ENCODE data around the gene PTBP2.

The PTBP2 gene

DNA sequence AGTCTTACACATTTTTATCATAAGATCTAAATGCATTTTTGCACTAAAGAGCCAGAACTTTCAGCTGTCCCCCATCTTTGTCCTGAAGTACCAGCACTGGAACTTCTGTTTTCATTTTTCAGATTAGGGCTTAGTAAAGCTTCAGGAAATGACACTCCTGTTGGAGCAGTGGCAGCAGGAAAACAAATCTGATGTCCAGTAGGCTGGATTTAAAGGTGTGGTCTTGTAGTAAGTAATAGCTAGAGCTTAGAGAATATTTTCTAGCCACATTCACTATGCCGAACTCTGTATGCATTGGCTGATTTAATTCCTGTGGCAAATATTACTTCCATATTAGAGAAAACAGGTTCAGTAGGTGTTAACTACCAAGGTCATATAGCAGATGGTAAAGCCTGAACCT, 103.6 kb downstream of the PTBP2 start:
- no peak for FAIRE-seq

DNA sequence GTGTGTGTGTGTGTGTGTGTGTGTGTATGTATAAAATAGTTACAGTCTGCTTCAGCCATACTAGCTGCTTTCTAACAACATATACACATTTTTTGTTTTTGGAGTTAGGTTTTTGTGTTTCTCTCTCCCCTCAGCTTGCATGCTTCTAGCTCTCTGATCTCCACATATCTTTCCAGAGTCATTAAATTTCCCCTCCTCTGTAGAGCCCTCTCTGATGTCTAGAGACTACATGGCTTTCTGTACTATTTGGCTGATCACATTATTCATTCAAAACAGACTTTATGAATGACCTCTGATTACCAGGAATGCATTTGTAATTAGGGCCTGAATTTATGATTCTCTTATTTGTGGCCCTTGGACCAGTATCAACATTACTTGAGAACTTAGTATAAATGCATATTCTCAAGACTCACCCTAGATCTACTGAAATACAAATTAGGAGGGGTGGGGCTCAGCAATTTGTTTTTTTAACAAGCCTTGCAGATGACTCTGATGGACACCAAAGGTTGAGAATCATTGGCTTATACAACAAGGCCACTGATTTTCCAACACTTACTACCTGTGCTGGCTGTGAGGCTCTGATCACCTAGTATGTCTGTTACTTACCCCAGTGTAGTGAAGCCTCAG, 104.5 kb downstream of the PTBP2 start:
- no peak for FAIRE-seq

DNA sequence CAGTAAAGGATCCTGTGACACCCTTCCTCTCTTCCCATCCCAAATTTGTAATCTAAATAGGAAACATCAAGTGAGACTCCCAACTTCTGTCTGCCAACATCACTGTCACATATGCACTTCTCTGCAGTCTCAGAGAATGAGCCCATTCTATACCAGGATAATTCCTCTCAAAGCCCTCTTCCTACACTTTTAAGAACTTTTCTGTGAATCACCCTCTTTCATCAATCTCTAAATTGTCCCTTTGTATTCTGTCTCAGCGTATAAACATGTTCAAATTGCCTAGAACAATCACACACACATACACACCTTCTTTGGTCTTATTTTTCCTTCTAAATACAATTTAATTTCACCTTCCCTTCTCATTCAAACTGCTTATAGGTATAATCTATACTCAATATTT, 111.8 kb downstream of the PTBP2 start:
- no peak for FAIRE-seq

DNA sequence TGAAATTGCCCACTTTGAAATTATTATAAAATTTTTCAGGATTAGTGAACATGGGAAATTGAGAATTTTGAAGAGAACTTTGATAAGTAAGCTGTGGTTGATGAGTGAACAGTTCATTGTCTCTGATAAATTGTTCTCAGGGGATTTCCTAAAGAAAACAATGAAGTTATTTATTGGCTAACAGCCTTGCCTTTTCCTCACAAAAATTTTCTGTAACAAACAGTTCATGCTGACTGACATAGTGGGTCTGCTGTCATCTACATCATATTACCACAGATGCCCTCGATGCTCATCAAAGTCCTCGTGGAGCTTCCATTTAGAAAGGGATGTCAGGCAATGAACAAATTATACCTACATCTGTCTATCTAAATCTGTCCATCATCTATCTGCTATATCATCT, 113.4 kb downstream of the PTBP2 start:
- no peak for FAIRE-seq

DNA sequence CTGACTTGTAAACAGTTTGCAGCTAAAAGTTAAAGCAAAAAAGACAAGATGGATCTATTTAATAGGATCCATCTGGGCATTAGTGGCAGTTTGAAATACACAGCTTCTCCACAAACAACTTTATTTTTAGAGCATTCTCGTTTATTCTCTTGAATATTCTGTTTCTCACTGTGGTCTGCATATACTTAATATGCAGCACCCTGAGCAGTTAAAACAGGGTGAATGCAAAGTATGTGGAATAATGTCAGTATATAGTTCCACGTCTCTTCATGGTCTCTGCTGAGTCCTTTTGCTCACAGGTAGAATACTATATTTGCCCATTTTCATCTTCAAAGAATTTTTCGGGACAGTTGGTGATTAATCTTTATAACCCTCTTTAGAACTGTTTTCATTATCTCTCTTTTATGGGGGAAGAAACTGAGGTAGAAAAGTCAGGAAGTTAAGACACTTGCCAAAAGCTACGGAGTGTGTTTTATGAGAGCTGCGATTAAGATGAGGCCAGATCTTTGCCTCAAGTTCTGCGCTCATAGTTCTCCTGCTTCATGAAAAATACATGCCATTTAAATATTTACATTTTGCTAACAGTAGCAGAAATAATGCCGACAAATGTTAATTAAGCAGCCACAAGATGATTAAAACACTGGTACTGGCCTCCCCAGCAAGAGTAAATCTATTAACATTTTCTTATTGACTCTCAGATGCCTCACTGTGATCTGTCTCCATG, 115.6 kb downstream of the PTBP2 start:
- FAIRE-seq, result no peak

DNA sequence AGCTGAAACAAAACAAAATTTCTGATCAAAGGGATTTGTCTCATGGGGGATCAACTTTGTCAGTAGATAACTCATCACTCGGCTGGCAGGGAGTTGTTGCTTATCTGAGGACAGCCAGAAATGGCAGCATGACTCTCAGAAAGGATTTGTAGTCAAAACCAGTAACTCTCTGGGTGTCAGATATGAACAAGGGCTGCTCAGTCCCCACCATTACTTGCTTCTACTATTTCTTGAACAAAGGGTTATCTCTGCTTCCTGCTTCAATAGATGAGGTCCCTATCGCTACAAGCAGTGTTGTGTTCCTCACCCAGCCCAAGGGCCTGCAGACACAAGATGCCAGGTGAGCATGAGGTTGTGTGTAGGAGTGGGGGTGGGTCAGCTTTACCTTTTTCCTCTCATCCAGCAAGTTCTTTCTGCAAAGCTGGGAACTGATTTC, 116.2 kb downstream of the PTBP2 start:
- no peak for FAIRE-seq

DNA sequence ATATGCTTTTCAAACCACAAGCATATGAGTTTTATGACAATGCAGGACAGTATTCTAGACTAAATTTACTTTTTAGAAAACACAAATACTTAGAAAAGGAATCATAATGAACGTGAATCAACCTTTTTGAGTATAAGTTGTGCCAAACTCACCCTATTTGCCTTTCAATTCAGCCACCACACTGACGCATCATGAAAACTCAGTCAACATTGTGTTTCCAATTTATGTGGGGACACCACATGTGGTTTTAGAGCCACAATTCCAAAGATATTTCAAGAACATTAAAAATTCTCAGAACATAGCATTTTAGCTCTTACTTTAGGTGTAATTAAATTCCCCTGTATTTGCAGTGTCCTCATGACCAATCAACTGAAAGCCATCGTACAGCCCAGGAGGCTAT, 118.8 kb downstream of the PTBP2 start:
- no peak for FAIRE-seq

DNA sequence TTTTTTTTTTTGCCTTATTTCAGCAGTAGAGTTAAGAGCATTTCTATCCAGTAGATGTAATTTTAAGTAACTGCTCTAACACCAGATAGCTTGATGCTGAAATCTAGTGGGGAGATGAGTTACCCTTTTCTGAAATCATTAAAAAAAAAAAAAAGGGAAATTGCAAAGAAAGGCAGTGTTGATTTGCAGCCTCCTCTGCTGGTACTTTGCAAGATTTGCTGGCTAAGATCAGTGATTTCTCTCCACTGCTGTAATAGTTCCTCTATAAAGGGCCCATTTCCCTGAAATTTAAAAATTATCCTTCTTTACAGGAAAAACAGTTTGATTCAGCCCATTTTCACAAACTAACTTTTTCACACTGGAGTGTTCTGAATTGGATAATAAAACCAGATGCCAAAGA, 120.6 kb downstream of the PTBP2 start:
- no peak for FAIRE-seq

DNA sequence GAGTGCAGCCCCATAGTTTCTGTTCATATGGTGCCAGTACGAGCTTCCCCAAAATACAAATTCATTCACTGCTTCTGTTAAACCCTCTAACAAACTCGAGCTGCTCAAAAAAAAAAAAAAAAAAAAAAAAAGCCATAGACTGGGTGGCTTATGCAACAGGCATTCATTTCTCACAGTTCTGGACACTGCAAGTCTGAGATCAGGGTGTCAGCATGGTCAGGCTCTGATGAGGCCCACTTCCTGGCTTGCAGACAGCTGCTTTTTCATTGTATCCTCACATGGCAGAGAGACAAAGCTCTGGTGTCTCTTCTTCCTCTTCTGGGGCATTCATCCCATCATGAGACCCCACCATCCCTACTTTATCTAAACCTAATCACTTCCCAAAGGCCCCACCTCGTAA, 121.6 kb downstream of the PTBP2 start:
- no peak for FAIRE-seq

DNA sequence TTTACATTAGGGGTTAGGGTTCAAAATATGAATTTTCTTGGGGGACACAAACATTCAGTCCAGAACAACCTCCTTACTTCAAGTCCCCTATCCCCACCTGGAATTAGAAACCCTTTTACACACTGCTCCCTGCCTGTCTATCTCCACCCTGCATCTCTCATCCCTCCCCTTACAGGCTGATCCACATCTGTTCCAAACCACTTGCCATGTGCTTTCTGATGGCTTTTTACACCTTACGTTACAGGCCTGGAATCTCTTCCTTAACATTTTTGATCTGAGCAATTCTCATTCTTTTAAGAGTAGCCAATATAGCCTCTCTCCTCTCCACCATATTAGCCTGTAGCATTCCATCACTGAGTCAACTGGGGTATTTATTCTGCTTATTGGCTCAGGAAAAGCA, 122.0 kb downstream of the PTBP2 start:
- FAIRE-seq, result no peak

DNA sequence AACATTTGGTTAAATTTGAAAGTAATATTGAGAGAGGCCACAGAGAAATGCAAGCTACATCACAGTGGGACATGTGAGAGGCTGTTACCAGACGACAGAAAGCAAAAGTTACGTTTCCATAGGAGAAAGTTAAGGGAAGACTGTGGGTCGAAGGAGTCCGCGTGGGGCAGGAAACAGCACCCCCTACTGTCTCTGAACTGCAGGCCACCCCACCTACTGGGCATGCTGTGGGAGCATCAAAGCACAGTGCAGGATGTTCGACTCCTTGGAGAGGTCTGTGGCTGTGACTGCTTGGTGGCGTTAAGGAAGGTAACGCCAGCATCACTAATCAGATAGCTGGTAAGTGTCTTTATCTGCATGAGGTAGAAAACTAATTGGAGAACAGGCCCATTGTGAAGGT, 123.9 kb downstream of the PTBP2 start:
- FAIRE-seq, result no peak

DNA sequence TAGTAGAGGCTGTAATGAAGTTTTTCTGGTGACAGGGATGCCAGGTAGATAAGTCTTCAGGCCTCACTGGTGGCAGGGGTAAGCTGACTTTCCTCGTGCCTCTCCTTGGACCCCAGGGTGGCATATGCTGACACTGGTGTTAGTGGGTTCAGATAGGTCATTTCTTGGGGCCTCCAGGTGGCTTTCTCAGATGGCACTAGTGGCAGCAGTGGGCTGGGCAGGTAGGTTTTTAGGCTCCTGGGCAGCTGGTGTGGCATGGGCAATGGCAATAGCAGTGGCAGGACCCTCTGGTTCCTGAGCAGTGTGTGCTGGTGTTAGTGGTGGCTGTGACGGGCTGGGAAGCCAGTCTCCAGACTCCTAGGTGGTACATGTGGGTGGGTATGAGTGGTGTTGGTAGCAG, 140.3 kb downstream of the PTBP2 start:
- FAIRE-seq, result no peak

DNA sequence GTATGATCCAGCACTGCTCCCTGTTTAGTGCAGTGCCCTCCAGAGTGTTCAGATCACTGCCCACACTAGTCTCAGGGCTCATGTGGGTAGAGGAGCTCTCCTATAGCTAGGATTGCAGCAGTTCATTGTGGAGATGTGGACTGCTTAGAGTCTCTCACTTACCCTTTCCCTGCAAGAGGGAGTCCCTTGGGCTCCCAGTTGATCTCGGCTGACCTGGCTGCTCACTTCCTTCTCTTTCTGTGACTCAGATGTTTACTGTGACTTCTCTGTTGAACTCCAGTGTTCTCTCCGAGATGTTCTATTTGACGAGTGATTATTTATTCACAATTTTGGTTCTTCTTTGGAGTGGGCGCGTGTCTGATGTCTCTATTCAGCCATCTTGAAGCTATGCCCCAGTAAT, 141.9 kb downstream of the PTBP2 start:
- FAIRE-seq, result no peak

All from colon (tissue), 2 donors.